Measurements from ENCODE around the gene GAB3. TPM values are rescaled to one million over a fixed set of nuclear protein-coding genes. Genes with fewer than 3 reads are reported as not detected.

The GAB3 gene
- total and polyA plus RNA-seq, 2 donors (not counting 1 experiment from before 2014, with no cell fraction given), result 2.8 to 4.1 TPM

DNA sequence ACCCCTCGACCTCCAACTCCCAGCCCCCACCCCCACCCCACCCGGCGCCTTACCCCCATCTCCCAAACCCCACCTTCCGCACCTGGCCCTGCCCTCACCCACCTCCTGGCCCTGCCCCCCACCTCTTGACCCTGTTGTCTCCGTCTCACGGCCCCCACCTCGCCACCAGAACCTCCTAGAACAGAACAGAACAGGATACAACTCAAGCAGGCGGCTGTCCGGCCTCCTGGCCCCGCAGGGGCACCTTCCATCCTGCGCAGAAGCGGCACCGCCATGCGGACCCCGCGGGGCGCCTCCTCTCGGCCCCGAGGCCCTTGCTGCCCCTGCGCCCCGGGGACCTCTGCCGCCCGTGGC is 97.9 kb downstream of the GAB3 start:
- no peak overlapping the region for H3K27ac ChIP-seq (ENCODE audit: insufficient read depth, low read length)
- TF ChIP-seq CTCF (conservative IDR thresholded peaks at IDR 0.05 in 1 of 2, IDR thresholded peaks at IDR 0.05 in 1 of 2; ENCODE audit: low read depth in 1 of 2, low read length in 2 of 2), result no peak
- TF ChIP-seq EZH2 (IDR thresholded peaks at IDR 0.05; ENCODE audit: low read length, missing control alignments), result no peak
- no peaks in the 10 kb centered on the region for H3K9me3 ChIP-seq (ENCODE audit: control insufficient read depth, insufficient read depth, low read depth, low read length)
- no peak for DNase-seq (ENCODE audit: low read depth in 2 of 2)
- H3K9ac ChIP-seq (ENCODE audit: insufficient read depth, low read length), result no peak overlapping the region
- no peaks in the 10 kb centered on the region for H3K4me1 ChIP-seq (ENCODE audit: control insufficient read depth, extremely low read depth, insufficient read depth, low read length)
- no peak overlapping the region for H3K4me2 ChIP-seq (ENCODE audit: extremely low read depth, insufficient read depth, low read length)
- H3K4me3 ChIP-seq (replicated peaks in 1 of 4; ENCODE audit: control extremely low read depth in 1 of 4, insufficient read depth in 1 of 4, low read depth in 3 of 4, low read length in 4 of 4), result no peak overlapping the region
- H4K20me1 ChIP-seq (ENCODE audit: control insufficient read depth, extremely low read depth, insufficient read depth, low read length), result no peaks in the 10 kb centered on the region
- no peaks in the 10 kb centered on the region for H3K27me3 ChIP-seq (ENCODE audit: control insufficient read depth, insufficient read depth, low read length)
- H2AFZ ChIP-seq (ENCODE audit: low read length), result no peak overlapping the region
- H3K36me3 ChIP-seq (ENCODE audit: control insufficient read depth, insufficient read depth, low read length), result no peaks in the 10 kb centered on the region
- H3K79me2 ChIP-seq (ENCODE audit: control insufficient read depth, insufficient read depth, low read length), result no peaks in the 10 kb centered on the region

- DNase-seq (ENCODE audit: low read depth in 2 of 2), result no peak
- Histone ChIP-seq H3K27ac (ENCODE audit: insufficient read depth, low read length) (no peak overlapping the region), H4K20me1 (ENCODE audit: control insufficient read depth, extremely low read depth, insufficient read depth, low read length) (no peaks in the 10 kb centered on the region), H3K36me3 (ENCODE audit: control insufficient read depth, insufficient read depth, low read length) (no peaks in the 10 kb centered on the region), H3K79me2 (ENCODE audit: control insufficient read depth, insufficient read depth, low read length) (no peaks in the 10 kb centered on the region), H3K9ac (ENCODE audit: insufficient read depth, low read length) (no peak overlapping the region), H3K4me1 (ENCODE audit: control insufficient read depth, extremely low read depth, insufficient read depth, low read length) (no peaks in the 10 kb centered on the region), H3K9me3 (ENCODE audit: control insufficient read depth, insufficient read depth, low read depth, low read length) (no peaks in the 10 kb centered on the region), H2AFZ (ENCODE audit: low read length) (no peak overlapping the region), H3K4me2 (ENCODE audit: extremely low read depth, insufficient read depth, low read length) (no peak overlapping the region), H3K27me3 (ENCODE audit: control insufficient read depth, insufficient read depth, low read length) (no peaks in the 10 kb centered on the region), H3K4me3 (replicated peaks in 1 of 4; ENCODE audit: control extremely low read depth in 1 of 4, insufficient read depth in 1 of 4, low read depth in 3 of 4, low read length in 4 of 4) (no peak overlapping the region)
- TF ChIP-seq EZH2 (IDR thresholded peaks at IDR 0.05; ENCODE audit: low read length, missing control alignments), result no peak
- no peak for TF ChIP-seq CTCF (conservative IDR thresholded peaks at IDR 0.05 in 1 of 2, IDR thresholded peaks at IDR 0.05 in 1 of 2; ENCODE audit: low read depth in 1 of 2, low read length in 2 of 2)
Observed at GRCh38 chrX:154652311-154653047, 98.4 kb downstream of the GAB3 start.

GRCh38 chrX:154650221-154650510 is 100.7 kb downstream of the GAB3 start:
- Histone ChIP-seq H3K4me3 (replicated peaks in 1 of 4; ENCODE audit: control extremely low read depth in 1 of 4, insufficient read depth in 1 of 4, low read depth in 3 of 4, low read length in 4 of 4) (no peak overlapping the region), H3K27me3 (ENCODE audit: control insufficient read depth, insufficient read depth, low read length) (no peaks in the 10 kb centered on the region), H3K79me2 (ENCODE audit: control insufficient read depth, insufficient read depth, low read length) (no peaks in the 10 kb centered on the region), H4K20me1 (ENCODE audit: control insufficient read depth, extremely low read depth, insufficient read depth, low read length) (no peaks in the 10 kb centered on the region), H2AFZ (ENCODE audit: low read length) (no peak overlapping the region), H3K36me3 (ENCODE audit: control insufficient read depth, insufficient read depth, low read length) (no peaks in the 10 kb centered on the region), H3K9ac (ENCODE audit: insufficient read depth, low read length) (no peak overlapping the region), H3K4me1 (ENCODE audit: control insufficient read depth, extremely low read depth, insufficient read depth, low read length) (no peaks in the 10 kb centered on the region), H3K4me2 (ENCODE audit: extremely low read depth, insufficient read depth, low read length) (no peak overlapping the region), H3K27ac (ENCODE audit: insufficient read depth, low read length) (no peak overlapping the region), H3K9me3 (ENCODE audit: control insufficient read depth, insufficient read depth, low read depth, low read length) (no peaks in the 10 kb centered on the region)
- no peak for TF ChIP-seq EZH2 (IDR thresholded peaks at IDR 0.05; ENCODE audit: low read length, missing control alignments)
- TF ChIP-seq CTCF (conservative IDR thresholded peaks at IDR 0.05 in 1 of 2, IDR thresholded peaks at IDR 0.05 in 1 of 2; ENCODE audit: low read depth in 1 of 2, low read length in 2 of 2), result no peak
- no peak for DNase-seq (ENCODE audit: low read depth in 2 of 2)

All from fibroblast of lung (primary cell).